ENCODE results near the gene WARS2.

- no peak for TF ChIP-seq CTCF (IDR thresholded peaks at IDR 0.05; ENCODE audit: low read length)
- no peak for TF ChIP-seq EZH2 (IDR thresholded peaks at IDR 0.05; ENCODE audit: borderline replicate concordance, low read length)
Observed at GRCh38 chr1:119186471-119186870, 46.0 kb upstream of the WARS2 start.

Data from OCI-LY1 (cell line).